Renal pelvis (tissue), 4 donors: ENCODE results near the gene PDZD7. TPM values are rescaled to one million over a fixed set of nuclear protein-coding genes. Genes with fewer than 3 reads are reported as not detected.

Experiments
- DNase-seq: peaks from one replicate; pipeline ENCODE4 v3.0.0-alpha.2; 2013
- polyA plus RNA-seq, 3 donors: library from polyadenylated mRNA; unstranded; fragments of 120-200 nt; gene quantifications; one replicate each; pipeline ENCODE4 v1.2.1, GENCODE V29; 2013; ENCODE audit not compliant: insufficient read length in 3 of 3

Gene PDZD7
- polyA plus RNA-seq, 3 donors, result 2.8 to 5.6 (median 3.2) TPM

- no peak for DNase-seq
These were observed 62.1 kb downstream of the PDZD7 start for GRCh38 chr10:100968863-100969186.

- DNase-seq, result no peak
These were observed 62.7 kb downstream of the PDZD7 start for GRCh38 chr10:100968062-100968736.

- DNase-seq, result no peak
These were observed 63.6 kb downstream of the PDZD7 start for GRCh38 chr10:100967332-100967731.

GRCh38 chr10:100966887-100967286 lies 64.0 kb downstream of the PDZD7 start:
- no peak for DNase-seq

- DNase-seq, result no peak
These were observed 65.1 kb downstream of the PDZD7 start for GRCh38 chr10:100965820-100966219.

DNA sequence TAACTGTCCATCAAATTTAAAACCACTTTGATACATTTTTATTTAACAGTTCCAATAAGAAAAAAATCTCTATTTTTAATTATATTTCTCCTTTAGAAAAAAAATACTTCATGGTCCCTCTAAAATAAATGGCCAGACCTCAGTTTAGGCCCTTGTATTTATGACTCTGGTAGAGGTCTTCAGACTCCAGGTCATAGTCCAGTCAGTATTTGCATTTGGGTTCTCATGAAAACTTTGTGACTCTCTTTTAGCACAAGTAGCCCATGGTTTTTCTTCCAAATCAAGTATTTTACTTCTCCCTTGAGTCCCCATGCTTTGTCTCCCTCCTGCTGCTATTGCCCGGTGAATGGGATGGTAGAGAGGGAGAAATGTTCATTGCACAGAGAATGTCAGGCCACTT lies 67.1 kb downstream of the PDZD7 start:
- DNase-seq, result no peak

- no peak for DNase-seq
These were observed 68.4 kb downstream of the PDZD7 start for GRCh38 chr10:100962351-100963080.

DNA sequence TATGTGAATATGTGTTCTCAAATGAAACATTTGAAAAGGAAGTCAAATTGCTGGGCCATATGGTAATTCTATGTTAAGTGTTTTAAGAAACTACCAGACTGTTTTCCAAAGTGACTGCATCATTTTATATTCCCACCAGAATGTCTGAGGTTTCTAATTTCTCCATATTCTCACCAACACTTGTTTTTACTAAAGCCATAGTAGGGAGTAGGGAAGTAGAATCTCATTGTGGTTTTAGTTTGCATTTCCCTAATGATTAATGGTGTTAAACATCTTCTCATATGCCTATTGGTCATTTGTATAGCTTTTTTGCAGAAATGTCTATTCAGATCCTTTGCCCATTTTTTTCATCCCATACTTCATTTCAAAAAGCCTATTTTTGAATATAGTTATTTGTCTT lies 70.7 kb downstream of the PDZD7 start:
- DNase-seq, result no peak

Other genes starting within 250 kb of the PDZD7 start
- 10 to 100 TPM; 29.9 to 47.6 (median 44.8) TPM for gene SLF2, start 118.2 kb downstream of the PDZD7 start, polyA plus RNA-seq
- 10 to 100 TPM; 49.8 to 67.6 (median 61.7) TPM for gene SEMA4G, start 61.6 kb downstream of the PDZD7 start, polyA plus RNA-seq
- 100 to 1,000 TPM in 2 of 3 donors, 10 to 100 TPM in 1; 94.5 to 128 (median 103) TPM for gene MRPL43, start 43.6 kb downstream of the PDZD7 start, polyA plus RNA-seq
- gene TWNK, start 43.6 kb downstream of the PDZD7 start, polyA plus RNA-seq, result 10 to 100 TPM; 14.3 to 17.9 (median 16.7) TPM
- 10 to 100 TPM; 70.0 to 80.1 (median 76.2) TPM for gene LZTS2, start 31.3 kb downstream of the PDZD7 start, polyA plus RNA-seq
- 10 to 100 TPM; 20.4 to 31.1 (median 26.9) TPM for gene SFXN3, start 105 bp upstream of the PDZD7 start, polyA plus RNA-seq
- gene KAZALD1, start 30.9 kb upstream of the PDZD7 start, polyA plus RNA-seq, result 10 to 100 TPM; 10.1 to 13.6 (median 10.5) TPM
- under 1 TPM in 2 of 3 donors, not detected in 1; 0.05 to 0.11 TPM for gene TLX1, start 100.2 kb upstream of the PDZD7 start, polyA plus RNA-seq
- gene LBX1, start 198.3 kb upstream of the PDZD7 start, polyA plus RNA-seq, result under 1 TPM in 1 of 3 donors, not detected in 2; 0.07 TPM